ENCODE data around the gene TRAPPC2.

TRAPPC2 gene

GRCh38 chrX:13721819-13722519, 12.5 kb downstream of the TRAPPC2 start:
- Histone ChIP-seq H3K4me1 (ENCODE audit: control insufficient read depth in 2 of 2, insufficient read depth in 2 of 2, low read length in 2 of 2) (no peaks in the 10 kb centered on the region), H3K9ac (ENCODE audit: low read depth in 1 of 2, low read length in 2 of 2) (no peak overlapping the region), H3K36me3 (ENCODE audit: control insufficient read depth in 2 of 2, insufficient read depth in 2 of 2, low read length in 2 of 2) (peaks cover 20 to 21% of the 10 kb centered on the region in 2 donors), H3K27ac (ENCODE audit: low read depth in 2 of 2, low read length in 2 of 2) (peak overlapping the region in 1 of 2 donors; percentile 5), H3K4me3 (ENCODE audit: low read length in 2 of 2) (no peak overlapping the region), H3K27me3 (ENCODE audit: control insufficient read depth in 2 of 2, insufficient read depth in 2 of 2, low read length in 2 of 2) (no peaks in the 10 kb centered on the region), H3K9me3 (ENCODE audit: control insufficient read depth in 2 of 2, low read length in 2 of 2) (no peaks in the 10 kb centered on the region)

GRCh38 chrX:13721371-13721770, 13.0 kb downstream of the TRAPPC2 start:
- no peak overlapping the region for H3K4me3 ChIP-seq (ENCODE audit: low read length in 2 of 2)
- H3K9me3 ChIP-seq (ENCODE audit: control insufficient read depth in 2 of 2, low read length in 2 of 2) = no peaks in the 10 kb centered on the region
- H3K27me3 ChIP-seq (ENCODE audit: control insufficient read depth in 2 of 2, insufficient read depth in 2 of 2, low read length in 2 of 2) = no peaks in the 10 kb centered on the region
- H3K27ac ChIP-seq (ENCODE audit: low read depth in 2 of 2, low read length in 2 of 2) = peak overlapping the region in 1 of 2 donors; percentile 5
- no peaks in the 10 kb centered on the region for H3K4me1 ChIP-seq (ENCODE audit: control insufficient read depth in 2 of 2, insufficient read depth in 2 of 2, low read length in 2 of 2)
- H3K9ac ChIP-seq (ENCODE audit: low read depth in 1 of 2, low read length in 2 of 2) = no peak overlapping the region
- H3K36me3 ChIP-seq (ENCODE audit: control insufficient read depth in 2 of 2, insufficient read depth in 2 of 2, low read length in 2 of 2) = peaks cover 20 to 21% of the 10 kb centered on the region in 2 donors

GRCh38 chrX:13719192-13719856, 15.1 kb downstream of the TRAPPC2 start:
- no peaks in the 10 kb centered on the region for H3K27me3 ChIP-seq (ENCODE audit: control insufficient read depth in 2 of 2, insufficient read depth in 2 of 2, low read length in 2 of 2)
- H3K9ac ChIP-seq (ENCODE audit: low read depth in 1 of 2, low read length in 2 of 2) = no peak overlapping the region
- no peak overlapping the region for H3K4me3 ChIP-seq (ENCODE audit: low read length in 2 of 2)
- H3K27ac ChIP-seq (ENCODE audit: low read depth in 2 of 2, low read length in 2 of 2) = no peak overlapping the region
- peaks cover 21 to 25% of the 10 kb centered on the region in 2 donors for H3K36me3 ChIP-seq (ENCODE audit: control insufficient read depth in 2 of 2, insufficient read depth in 2 of 2, low read length in 2 of 2)
- no peaks in the 10 kb centered on the region for H3K4me1 ChIP-seq (ENCODE audit: control insufficient read depth in 2 of 2, insufficient read depth in 2 of 2, low read length in 2 of 2)
- no peaks in the 10 kb centered on the region for H3K9me3 ChIP-seq (ENCODE audit: control insufficient read depth in 2 of 2, low read length in 2 of 2)

DNA sequence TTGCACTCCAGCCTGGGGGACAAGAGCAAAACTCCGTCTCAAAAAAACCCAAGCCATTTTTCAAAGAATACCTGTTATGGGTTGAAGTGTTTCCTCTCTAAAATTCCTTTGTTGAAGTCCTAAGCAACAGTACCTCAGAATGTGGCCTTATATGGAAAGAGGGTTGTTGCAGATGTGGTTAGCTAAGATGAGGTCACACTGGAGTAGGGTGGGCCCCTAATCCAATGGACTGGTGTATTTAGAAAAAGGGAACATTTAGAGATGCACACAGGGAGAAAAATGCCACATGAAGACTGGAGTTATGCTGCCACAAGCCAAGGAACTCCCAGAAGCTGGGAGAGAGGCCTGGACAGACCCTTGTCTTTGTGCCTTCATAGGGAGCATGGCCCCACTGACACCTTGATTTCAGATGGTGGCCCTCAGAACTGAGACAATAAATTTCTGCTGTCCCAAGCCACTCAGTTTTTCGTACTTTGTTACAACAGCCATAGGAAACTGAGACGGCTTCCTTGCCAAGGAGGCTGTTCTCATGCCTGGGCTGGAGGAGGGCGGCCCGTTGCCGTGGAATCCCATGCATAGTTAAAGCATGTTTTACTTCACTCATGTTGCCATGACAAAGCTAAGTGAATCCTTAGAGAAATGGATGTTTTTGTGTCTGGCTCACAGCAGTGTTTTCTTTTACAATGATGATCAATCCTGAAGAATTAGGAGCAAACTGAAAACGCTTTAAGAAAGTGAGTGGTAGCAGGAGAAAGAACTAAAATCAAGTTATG, 16.5 kb downstream of the TRAPPC2 start:
- Histone ChIP-seq H3K27me3 (ENCODE audit: control insufficient read depth in 2 of 2, insufficient read depth in 2 of 2, low read length in 2 of 2) (no peaks in the 10 kb centered on the region), H3K36me3 (ENCODE audit: control insufficient read depth in 2 of 2, insufficient read depth in 2 of 2, low read length in 2 of 2) (peaks cover 21 to 25% of the 10 kb centered on the region in 2 donors), H3K27ac (ENCODE audit: low read depth in 2 of 2, low read length in 2 of 2) (peak overlapping the region in 1 of 2 donors; percentile 1), H3K9me3 (ENCODE audit: control insufficient read depth in 2 of 2, low read length in 2 of 2) (no peaks in the 10 kb centered on the region), H3K4me3 (ENCODE audit: low read length in 2 of 2) (no peak overlapping the region), H3K9ac (ENCODE audit: low read depth in 1 of 2, low read length in 2 of 2) (no peak overlapping the region), H3K4me1 (ENCODE audit: control insufficient read depth in 2 of 2, insufficient read depth in 2 of 2, low read length in 2 of 2) (no peaks in the 10 kb centered on the region)

GRCh38 chrX:13716905-13717304, 17.5 kb downstream of the TRAPPC2 start:
- Histone ChIP-seq H3K27ac (ENCODE audit: low read depth in 2 of 2, low read length in 2 of 2) (no peak overlapping the region), H3K4me1 (ENCODE audit: control insufficient read depth in 2 of 2, insufficient read depth in 2 of 2, low read length in 2 of 2) (no peaks in the 10 kb centered on the region), H3K9ac (ENCODE audit: low read depth in 1 of 2, low read length in 2 of 2) (no peak overlapping the region), H3K27me3 (ENCODE audit: control insufficient read depth in 2 of 2, insufficient read depth in 2 of 2, low read length in 2 of 2) (no peaks in the 10 kb centered on the region), H3K4me3 (ENCODE audit: low read length in 2 of 2) (no peak overlapping the region), H3K36me3 (ENCODE audit: control insufficient read depth in 2 of 2, insufficient read depth in 2 of 2, low read length in 2 of 2) (peaks cover 24 to 25% of the 10 kb centered on the region in 2 donors), H3K9me3 (ENCODE audit: control insufficient read depth in 2 of 2, low read length in 2 of 2) (no peaks in the 10 kb centered on the region)

- no peaks in the 10 kb centered on the region for H3K4me1 ChIP-seq (ENCODE audit: control insufficient read depth in 2 of 2, insufficient read depth in 2 of 2, low read length in 2 of 2)
- no peak overlapping the region for H3K4me3 ChIP-seq (ENCODE audit: low read length in 2 of 2)
- no peak overlapping the region for H3K9ac ChIP-seq (ENCODE audit: low read depth in 1 of 2, low read length in 2 of 2)
- H3K27ac ChIP-seq (ENCODE audit: low read depth in 2 of 2, low read length in 2 of 2) = no peak overlapping the region
- peaks cover 28 to 29% of the 10 kb centered on the region in 2 donors for H3K36me3 ChIP-seq (ENCODE audit: control insufficient read depth in 2 of 2, insufficient read depth in 2 of 2, low read length in 2 of 2)
- H3K27me3 ChIP-seq (ENCODE audit: control insufficient read depth in 2 of 2, insufficient read depth in 2 of 2, low read length in 2 of 2) = no peaks in the 10 kb centered on the region
- no peaks in the 10 kb centered on the region for H3K9me3 ChIP-seq (ENCODE audit: control insufficient read depth in 2 of 2, low read length in 2 of 2)
Observed at GRCh38 chrX:13716455-13716854, 18.0 kb downstream of the TRAPPC2 start.

GRCh38 chrX:13711141-13711540, 23.3 kb downstream of the TRAPPC2 start:
- no peak overlapping the region for H3K4me3 ChIP-seq (ENCODE audit: low read length in 2 of 2)
- no peak overlapping the region for H3K27ac ChIP-seq (ENCODE audit: low read depth in 2 of 2, low read length in 2 of 2)
- no peaks in the 10 kb centered on the region for H3K4me1 ChIP-seq (ENCODE audit: control insufficient read depth in 2 of 2, insufficient read depth in 2 of 2, low read length in 2 of 2)
- H3K36me3 ChIP-seq (ENCODE audit: control insufficient read depth in 2 of 2, insufficient read depth in 2 of 2, low read length in 2 of 2) = peaks cover 14 to 22% of the 10 kb centered on the region in 2 donors
- no peaks in the 10 kb centered on the region for H3K9me3 ChIP-seq (ENCODE audit: control insufficient read depth in 2 of 2, low read length in 2 of 2)
- H3K27me3 ChIP-seq (ENCODE audit: control insufficient read depth in 2 of 2, insufficient read depth in 2 of 2, low read length in 2 of 2) = no peaks in the 10 kb centered on the region
- H3K9ac ChIP-seq (ENCODE audit: low read depth in 1 of 2, low read length in 2 of 2) = no peak overlapping the region

DNA sequence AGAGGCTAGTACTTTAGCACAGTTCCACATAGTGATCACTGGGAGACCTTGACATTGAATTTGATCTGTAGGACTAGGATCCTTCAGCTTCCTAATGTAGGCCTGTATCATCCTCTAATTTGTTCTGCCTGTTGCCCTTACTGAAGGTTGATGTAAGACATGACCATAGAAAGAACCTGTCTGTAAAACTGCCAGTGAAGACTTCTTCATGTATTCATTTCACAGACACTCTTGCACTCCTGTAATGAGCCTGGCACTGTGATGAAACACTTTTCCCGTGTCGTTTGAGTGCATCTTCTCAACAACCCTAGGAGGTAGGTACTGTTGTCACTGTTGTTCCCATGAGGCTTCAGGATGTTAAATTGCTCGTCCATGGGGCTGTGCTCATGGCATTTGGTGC, 30.8 kb downstream of the TRAPPC2 start:
- H3K27me3 ChIP-seq (ENCODE audit: control insufficient read depth in 2 of 2, insufficient read depth in 2 of 2, low read length in 2 of 2) = peaks cover 2 to 5% of the 10 kb centered on the region in 2 donors
- H3K4me1 ChIP-seq (ENCODE audit: control insufficient read depth in 2 of 2, insufficient read depth in 2 of 2, low read length in 2 of 2) = peaks cover 9 to 12% of the 10 kb centered on the region in 2 donors
- no peaks in the 10 kb centered on the region for H3K36me3 ChIP-seq (ENCODE audit: control insufficient read depth in 2 of 2, insufficient read depth in 2 of 2, low read length in 2 of 2)
- H3K9me3 ChIP-seq (ENCODE audit: control insufficient read depth in 2 of 2, low read length in 2 of 2) = no peaks in the 10 kb centered on the region
- H3K4me3 ChIP-seq (ENCODE audit: low read length in 2 of 2) = no peak overlapping the region
- no peak overlapping the region for H3K9ac ChIP-seq (ENCODE audit: low read depth in 1 of 2, low read length in 2 of 2)
- H3K27ac ChIP-seq (ENCODE audit: low read depth in 2 of 2, low read length in 2 of 2) = no peak overlapping the region

GRCh38 chrX:13703135-13703534, 31.3 kb downstream of the TRAPPC2 start:
- Histone ChIP-seq H3K27me3 (ENCODE audit: control insufficient read depth in 2 of 2, insufficient read depth in 2 of 2, low read length in 2 of 2) (peaks cover 2 to 5% of the 10 kb centered on the region in 2 donors), H3K4me3 (ENCODE audit: low read length in 2 of 2) (no peak overlapping the region), H3K27ac (ENCODE audit: low read depth in 2 of 2, low read length in 2 of 2) (no peak overlapping the region), H3K9me3 (ENCODE audit: control insufficient read depth in 2 of 2, low read length in 2 of 2) (no peaks in the 10 kb centered on the region), H3K9ac (ENCODE audit: low read depth in 1 of 2, low read length in 2 of 2) (no peak overlapping the region), H3K36me3 (ENCODE audit: control insufficient read depth in 2 of 2, insufficient read depth in 2 of 2, low read length in 2 of 2) (no peaks in the 10 kb centered on the region), H3K4me1 (ENCODE audit: control insufficient read depth in 2 of 2, insufficient read depth in 2 of 2, low read length in 2 of 2) (peaks cover 12% of the 10 kb centered on the region in 2 donors)
